ENCODE measurements around the gene SPAG6.
"Not testable (repeated sequence)": the region's sequence is repeated elsewhere in the genome, so short reads cannot be mapped to it uniquely, and the experiment has no call there.

SPAG6 gene

GRCh38 chr10:22343731-22344130 lies 1.6 kb upstream of the SPAG6 start:
- DNase-seq: no peak

GRCh38 chr10:22344249-22344648 lies 1.0 kb upstream of the SPAG6 start:
- no peak for DNase-seq

GRCh38 chr10:22344781-22345300 lies 455 bp upstream of the SPAG6 start:
- DNase-seq: no peak

- DNase-seq: no peak
These were observed 883 bp downstream of the SPAG6 start for GRCh38 chr10:22346096-22346661.

GRCh38 chr10:22349755-22350154 lies 4.5 kb downstream of the SPAG6 start:
- no peak for DNase-seq

- no peak for DNase-seq
These were observed 5.9 kb downstream of the SPAG6 start for GRCh38 chr10:22351131-22351703.

GRCh38 chr10:22356324-22356873 lies 11.1 kb downstream of the SPAG6 start:
- DNase-seq: no peak

GRCh38 chr10:22357770-22358169 lies 12.5 kb downstream of the SPAG6 start:
- not testable (repeated sequence) for DNase-seq

- DNase-seq: peak; percentile 12
These were observed 18.0 kb downstream of the SPAG6 start for GRCh38 chr10:22363305-22363704.

- DNase-seq: no peak
These were observed 19.3 kb downstream of the SPAG6 start for GRCh38 chr10:22364407-22365140.

- no peak for DNase-seq
These were observed 19.9 kb downstream of the SPAG6 start for GRCh38 chr10:22365233-22365632.

GRCh38 chr10:22365644-22366434 lies 20.5 kb downstream of the SPAG6 start:
- DNase-seq: no peak

GRCh38 chr10:22366435-22366703 lies 21.1 kb downstream of the SPAG6 start:
- DNase-seq: no peak

- DNase-seq: no peak
These were observed 21.5 kb downstream of the SPAG6 start for GRCh38 chr10:22366771-22367170.

- DNase-seq: no peak
These were observed 22.2 kb downstream of the SPAG6 start for GRCh38 chr10:22367471-22367870.

GRCh38 chr10:22368402-22368801 lies 23.1 kb downstream of the SPAG6 start:
- DNase-seq: no peak

GRCh38 chr10:22368981-22369380 lies 23.7 kb downstream of the SPAG6 start:
- no peak for DNase-seq

GRCh38 chr10:22369434-22370072 lies 24.3 kb downstream of the SPAG6 start:
- DNase-seq: no peak

- no peak for DNase-seq
These were observed 25.0 kb downstream of the SPAG6 start for GRCh38 chr10:22370320-22370719.

GRCh38 chr10:22372298-22372697 lies 27.0 kb downstream of the SPAG6 start:
- no peak for DNase-seq

- DNase-seq: no peak
These were observed 27.6 kb downstream of the SPAG6 start for GRCh38 chr10:22372917-22373316.

GRCh38 chr10:22374489-22375126 lies 29.3 kb downstream of the SPAG6 start:
- DNase-seq: no peak
